Upper lobe of right lung (tissue), 1 donor: ENCODE results near the gene ABCC1. TPM values are rescaled to one million over a fixed set of nuclear protein-coding genes. Genes with fewer than 3 reads are reported as not detected.
A peak's percentile ranks its signal among the peaks of the same experiment; 100 is the strongest.

Source experiments
- ATAC-seq: fragments of 200-7000 bp; cut with Tn5 transposase; one replicate; pipeline ENCODE4 v1.9.1; 2020; ENCODE audit warnings: mild to moderate bottlenecking, moderate library complexity
- DNase-seq: peaks from one replicate; pipeline ENCODE4 v3.0.0-alpha.2; 2020
- H3K27ac ChIP-seq: fragments of 200-600 bp; one replicate; pipeline ENCODE4 v1.8.0; 2022
- H3K27me3 ChIP-seq: fragments of 200-600 bp; one replicate; pipeline ENCODE4 v1.8.0; 2022; ENCODE audit warnings: mild to moderate bottlenecking
- H3K36me3 ChIP-seq: fragments of 200-600 bp; one replicate; pipeline ENCODE4 v1.8.0; 2022
- H3K4me1 ChIP-seq: fragments of 200-600 bp; one replicate; pipeline ENCODE4 v1.8.0; 2022
- H3K4me3 ChIP-seq: fragments of 200-600 bp; one replicate; pipeline ENCODE4 v1.8.0; 2022; ENCODE audit warnings: mild to moderate bottlenecking
- H3K9me3 ChIP-seq: fragments of 200-600 bp; one replicate; pipeline ENCODE4 v1.8.0; 2022
- intact Hi-C: fragments of 100-400 bp; cut with DNase I; formaldehyde crosslinking; loops from one replicate; pipeline ENCODE4 v1.11.0; 2022
- total RNA-seq: library from RNA; stranded (reverse); fragmentation: NEBNext Ultra II Directional; extraction: Animal tissue kit (Norgen Biotek cat#: 25700); gene quantifications from one replicate; pipeline ENCODE4 v1.2.1, GENCODE V29; 2021
- TF ChIP-seq, protein P1 (sequence below): fragments of 200-600 bp; IDR thresholded peaks from one replicate; pipeline ENCODE4 v1.8.0; 2022; ENCODE audit warnings: antibody characterized with exemption
- donor health status: DM: no; HTN: yes; CAD: no; lungs with severe emphysema.

Gene ABCC1
- total RNA-seq, 1 donor from 2014 or later: 50.6 TPM

DNA sequence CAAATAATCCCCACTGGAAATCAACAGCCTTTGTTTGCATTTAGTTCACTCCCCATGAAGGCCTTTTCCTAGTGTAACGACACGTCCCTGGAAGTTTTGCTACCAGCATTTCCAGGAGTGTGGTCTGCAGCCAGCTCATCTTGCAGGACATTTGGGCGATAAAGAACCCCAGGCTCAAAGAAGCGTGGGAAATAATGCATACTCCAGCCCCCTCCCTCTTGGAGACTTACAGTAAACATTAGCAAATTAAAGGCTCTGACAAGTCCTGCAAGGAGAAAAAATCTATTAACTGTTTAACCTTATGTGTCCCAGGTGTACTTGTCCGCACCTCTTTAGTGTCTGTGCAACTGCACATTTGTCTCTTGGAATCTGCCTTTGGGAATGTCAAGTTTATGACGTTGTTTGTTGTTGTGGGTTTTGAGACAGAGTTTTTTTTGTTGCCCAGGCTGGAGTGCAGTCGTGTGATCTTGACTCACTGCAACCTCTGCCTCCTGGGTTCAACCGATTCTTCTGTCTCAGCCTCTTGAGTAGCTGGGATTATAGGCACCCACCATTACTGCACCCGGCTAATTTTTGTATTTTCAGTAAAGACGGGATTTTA is 131.1 kb downstream of the ABCC1 start:
- H3K4me3 ChIP-seq: no peak overlapping the region
- no peak overlapping the region for H3K27ac ChIP-seq
- H3K9me3 ChIP-seq: no peaks in the 10 kb centered on the region
- peaks cover 3% of the 10 kb centered on the region for H3K4me1 ChIP-seq
- ATAC-seq: peak; percentile 30
- TF ChIP-seq, protein P1, sequence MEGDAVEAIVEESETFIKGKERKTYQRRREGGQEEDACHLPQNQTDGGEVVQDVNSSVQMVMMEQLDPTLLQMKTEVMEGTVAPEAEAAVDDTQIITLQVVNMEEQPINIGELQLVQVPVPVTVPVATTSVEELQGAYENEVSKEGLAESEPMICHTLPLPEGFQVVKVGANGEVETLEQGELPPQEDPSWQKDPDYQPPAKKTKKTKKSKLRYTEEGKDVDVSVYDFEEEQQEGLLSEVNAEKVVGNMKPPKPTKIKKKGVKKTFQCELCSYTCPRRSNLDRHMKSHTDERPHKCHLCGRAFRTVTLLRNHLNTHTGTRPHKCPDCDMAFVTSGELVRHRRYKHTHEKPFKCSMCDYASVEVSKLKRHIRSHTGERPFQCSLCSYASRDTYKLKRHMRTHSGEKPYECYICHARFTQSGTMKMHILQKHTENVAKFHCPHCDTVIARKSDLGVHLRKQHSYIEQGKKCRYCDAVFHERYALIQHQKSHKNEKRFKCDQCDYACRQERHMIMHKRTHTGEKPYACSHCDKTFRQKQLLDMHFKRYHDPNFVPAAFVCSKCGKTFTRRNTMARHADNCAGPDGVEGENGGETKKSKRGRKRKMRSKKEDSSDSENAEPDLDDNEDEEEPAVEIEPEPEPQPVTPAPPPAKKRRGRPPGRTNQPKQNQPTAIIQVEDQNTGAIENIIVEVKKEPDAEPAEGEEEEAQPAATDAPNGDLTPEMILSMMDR: no peak
- peaks cover 73% of the 10 kb centered on the region for H3K36me3 ChIP-seq
- intact Hi-C loops: no loop called here
- H3K27me3 ChIP-seq: no peaks in the 10 kb centered on the region
- DNase-seq: no peak

DNA sequence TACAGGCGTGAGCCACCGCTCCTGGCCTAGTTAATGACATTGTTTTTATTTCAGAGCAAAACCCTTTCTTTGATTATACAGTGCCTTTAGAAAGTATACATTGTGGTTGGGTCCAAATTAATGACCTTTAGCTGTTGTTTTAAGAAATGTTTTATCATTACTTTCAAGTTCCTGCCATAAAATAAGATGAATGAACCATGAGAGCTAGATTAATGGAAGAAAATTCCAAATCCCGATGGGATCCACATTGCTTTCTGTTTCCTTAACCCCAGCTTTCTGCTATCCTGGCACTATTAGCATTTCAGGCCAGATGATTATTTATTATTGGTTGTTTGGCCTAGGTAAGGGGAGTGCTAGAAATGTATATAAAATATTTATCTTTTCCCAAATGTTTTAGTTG is 131.7 kb downstream of the ABCC1 start:
- H3K36me3 ChIP-seq: peaks cover 77% of the 10 kb centered on the region
- ATAC-seq (no peak), DNase-seq (no peak)
- no peak overlapping the region for H3K4me3 ChIP-seq
- no peaks in the 10 kb centered on the region for H3K27me3 ChIP-seq
- H3K4me1 ChIP-seq: no peaks in the 10 kb centered on the region
- H3K9me3 ChIP-seq: no peaks in the 10 kb centered on the region
- intact Hi-C loops: no loop called here
- TF ChIP-seq, protein P1: no peak
- no peak overlapping the region for H3K27ac ChIP-seq

DNA sequence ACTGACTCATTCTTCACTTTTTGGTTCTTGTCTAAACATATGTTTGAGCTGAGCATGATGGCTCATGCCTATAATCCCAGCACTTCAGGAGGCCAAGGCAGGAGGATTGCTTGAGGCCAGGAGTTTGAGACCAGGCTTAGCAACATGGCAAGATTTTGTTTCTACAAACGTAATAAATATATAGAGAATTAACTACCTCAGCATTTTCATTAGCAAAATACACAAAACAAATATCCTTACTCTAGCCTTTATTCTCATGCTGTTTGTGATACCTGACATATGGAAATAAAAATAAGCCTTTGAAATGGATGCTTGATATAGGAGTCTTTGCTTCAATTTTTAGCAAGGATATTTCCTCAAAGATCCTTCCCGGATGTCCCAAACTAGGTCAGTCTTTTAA is 132.8 kb downstream of the ABCC1 start:
- intact Hi-C loops: no loop called here
- no peak for DNase-seq
- peaks cover 77% of the 10 kb centered on the region for H3K36me3 ChIP-seq
- H3K4me3 ChIP-seq: no peak overlapping the region
- H3K27me3 ChIP-seq: no peaks in the 10 kb centered on the region
- H3K4me1 ChIP-seq: no peaks in the 10 kb centered on the region
- no peaks in the 10 kb centered on the region for H3K9me3 ChIP-seq
- ATAC-seq: no peak
- TF ChIP-seq, protein P1: no peak
- no peak overlapping the region for H3K27ac ChIP-seq

DNA sequence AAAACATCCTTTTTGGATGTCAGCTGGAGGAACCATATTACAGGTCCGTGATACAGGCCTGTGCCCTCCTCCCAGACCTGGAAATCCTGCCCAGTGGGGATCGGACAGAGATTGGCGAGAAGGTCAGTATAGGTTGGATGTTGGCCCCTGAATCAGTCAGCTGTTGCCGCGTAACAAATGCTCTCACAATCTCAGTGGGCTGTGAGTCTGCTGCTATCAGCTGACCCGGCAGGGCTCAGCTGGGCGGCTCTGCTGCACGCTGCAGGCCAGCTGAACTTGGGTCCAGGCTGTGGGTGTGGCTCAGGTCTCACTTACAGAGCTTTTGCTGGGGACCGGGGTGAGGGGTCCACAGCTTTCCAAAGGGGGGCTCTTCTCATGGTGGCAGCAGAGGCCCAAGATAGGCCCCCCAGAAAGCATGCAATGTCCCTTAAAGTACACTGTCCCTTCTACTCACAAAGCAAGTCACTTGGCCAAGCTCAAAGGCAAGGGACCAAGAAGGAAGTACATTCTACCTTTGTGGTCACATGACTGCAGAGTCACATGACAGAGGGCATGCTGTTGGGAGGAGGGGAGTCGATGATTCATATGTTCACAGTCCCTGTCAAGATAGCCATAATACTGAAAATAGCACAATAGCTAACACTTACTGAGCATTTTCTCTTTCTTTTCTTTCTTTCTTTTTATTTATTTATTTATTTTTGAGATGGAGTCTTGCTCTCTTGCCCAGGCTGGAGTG is 134.2 kb downstream of the ABCC1 start:
- Histone ChIP-seq H3K9me3 (no peaks in the 10 kb centered on the region), H3K4me1 (no peaks in the 10 kb centered on the region), H3K27me3 (no peaks in the 10 kb centered on the region), H3K4me3 (no peak overlapping the region), H3K27ac (no peak overlapping the region), H3K36me3 (peaks cover 74% of the 10 kb centered on the region)
- ATAC-seq (no peak), DNase-seq (no peak)
- TF ChIP-seq, protein P1: no peak
- intact Hi-C loops: no loop called here

DNA sequence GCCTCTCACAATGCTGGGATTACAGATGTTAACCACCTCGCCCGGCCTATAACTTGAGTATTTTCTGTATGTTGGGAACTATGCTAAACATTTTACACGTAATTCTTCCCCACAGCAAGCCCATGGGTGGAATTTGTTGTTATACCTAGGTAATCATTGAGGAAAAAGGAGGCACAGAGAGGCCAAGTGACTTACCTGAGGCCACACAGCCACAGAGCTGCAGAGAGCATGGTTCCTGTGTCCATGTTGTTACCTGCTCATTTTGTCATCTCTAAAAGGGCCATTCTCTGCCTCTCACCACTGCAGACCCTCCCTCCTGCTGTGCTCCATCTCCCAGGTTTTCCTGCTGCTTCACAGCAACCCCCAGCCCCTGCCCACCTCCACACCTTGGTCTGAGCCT is 135.5 kb downstream of the ABCC1 start:
- Histone ChIP-seq H3K36me3 (peaks cover 76% of the 10 kb centered on the region), H3K9me3 (no peaks in the 10 kb centered on the region), H3K4me1 (no peaks in the 10 kb centered on the region), H3K4me3 (no peak overlapping the region), H3K27ac (no peak overlapping the region), H3K27me3 (no peaks in the 10 kb centered on the region)
- DNase-seq (no peak), ATAC-seq (no peak)
- intact Hi-C loops: no loop called here
- TF ChIP-seq, protein P1: no peak
